Stimulated activated naive CD8-positive, alpha-beta T cell treated with anti-CD3 and anti-CD28 coated beads, Interleukin-15, Interleukin-2, amounts not matched to agents 100 ng/mL and 50 ng/mL, for 24 hours (primary cell): ENCODE results near the gene CATSPERD.
"Not testable (repeated sequence)": the region's sequence is repeated elsewhere in the genome, so short reads cannot be mapped to it uniquely, and the experiment has no call there.

Experiments
- H3K27ac Mint-ChIP-seq: one replicate; pipeline ENCODE4 v1.8.0; 2021; ENCODE audit warnings: mild to moderate bottlenecking, mixed read lengths
- H3K27me3 Mint-ChIP-seq: one replicate; pipeline ENCODE4 v1.8.0; 2021; ENCODE audit warnings: mixed read lengths
- H3K36me3 Mint-ChIP-seq: one replicate; pipeline ENCODE4 v1.8.0; 2021; ENCODE audit warnings: low read depth, mixed read lengths
- H3K4me1 Mint-ChIP-seq: one replicate; pipeline ENCODE4 v1.8.0; 2021; ENCODE audit warnings: low read depth, mixed read lengths
- H3K4me3 Mint-ChIP-seq: one replicate; pipeline ENCODE4 v1.8.0; 2021; ENCODE audit warnings: mild to moderate bottlenecking, mixed read lengths
- H3K9me3 Mint-ChIP-seq: one replicate; pipeline ENCODE4 v1.8.0; 2021; ENCODE audit warnings: mixed read lengths

The CATSPERD gene

DNA sequence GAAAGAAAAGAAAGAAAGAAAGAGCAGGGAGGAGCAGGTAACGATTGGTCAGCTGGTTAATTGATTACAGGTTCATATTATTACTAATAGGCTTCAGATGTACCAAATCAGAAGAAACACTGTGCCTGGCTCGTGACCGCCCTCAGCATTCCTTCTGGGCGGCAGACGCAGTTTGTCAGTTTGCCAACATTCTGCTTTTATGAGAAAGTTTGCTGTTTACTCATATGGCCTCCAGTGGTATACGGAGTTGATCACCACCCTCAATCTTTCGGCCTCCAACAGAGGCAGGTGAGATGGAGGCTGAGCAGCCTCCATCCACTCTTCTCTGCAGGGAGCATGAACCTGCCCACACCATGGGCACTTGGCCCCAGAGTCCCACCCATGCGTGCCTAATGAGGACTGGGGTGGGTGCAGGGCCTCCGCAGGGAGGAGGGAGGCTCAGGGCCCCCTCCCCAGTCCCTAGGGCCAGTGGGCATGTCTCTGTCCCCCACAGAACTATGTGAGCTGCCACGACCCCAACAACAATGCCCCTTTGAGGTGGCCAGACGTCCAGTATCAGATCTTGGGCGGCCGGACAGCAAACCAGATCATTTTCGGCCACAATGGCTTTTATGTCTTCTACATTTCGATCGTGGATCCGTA is 55.4 kb downstream of the CATSPERD start:
- H3K9me3 Mint-ChIP-seq = no peaks in the 10 kb centered on the region

GRCh38 chr19:5778402-5778801 is 58.0 kb downstream of the CATSPERD start:
- no peaks in the 10 kb centered on the region for H3K27me3 Mint-ChIP-seq
- no peak overlapping the region for H3K4me3 Mint-ChIP-seq
- H3K9me3 Mint-ChIP-seq = no peaks in the 10 kb centered on the region
- H3K36me3 Mint-ChIP-seq = no peaks in the 10 kb centered on the region
- no peak overlapping the region for H3K27ac Mint-ChIP-seq
- no peaks in the 10 kb centered on the region for H3K4me1 Mint-ChIP-seq

More for the DNA sequence above, 55.4 kb downstream of the CATSPERD start:
- Mint-ChIP-seq H3K27me3 (peaks cover 6% of the 10 kb centered on the region), H3K4me1 (no peaks in the 10 kb centered on the region), H3K27ac (no peak overlapping the region), H3K4me3 (no peak overlapping the region), H3K36me3 (no peaks in the 10 kb centered on the region)

- H3K27me3 Mint-ChIP-seq, H3K4me1 Mint-ChIP-seq, H3K27ac Mint-ChIP-seq, H3K9me3 Mint-ChIP-seq, H3K4me3 Mint-ChIP-seq, H3K36me3 Mint-ChIP-seq: not testable (repeated sequence)
Observed at GRCh38 chr19:5780916-5781315, 60.5 kb downstream of the CATSPERD start.

GRCh38 chr19:5782322-5782721 is 61.9 kb downstream of the CATSPERD start:
- Mint-ChIP-seq H3K4me3 (no peak overlapping the region), H3K9me3 (no peaks in the 10 kb centered on the region), H3K27me3 (no peaks in the 10 kb centered on the region), H3K27ac (no peak overlapping the region), H3K4me1 (peaks cover 4% of the 10 kb centered on the region), H3K36me3 (peaks cover 14% of the 10 kb centered on the region)

- H3K27me3 Mint-ChIP-seq = no peaks in the 10 kb centered on the region
- no peaks in the 10 kb centered on the region for H3K9me3 Mint-ChIP-seq
- H3K27ac Mint-ChIP-seq = no peak overlapping the region
- H3K36me3 Mint-ChIP-seq = peaks cover 19% of the 10 kb centered on the region
- H3K4me1 Mint-ChIP-seq = peaks cover 7% of the 10 kb centered on the region
- no peak overlapping the region for H3K4me3 Mint-ChIP-seq
Observed at GRCh38 chr19:5782945-5783919, 62.8 kb downstream of the CATSPERD start.

GRCh38 chr19:5784581-5785147 is 64.2 kb downstream of the CATSPERD start, which contains the start of gene PRR22:
PRR22 (minus strand) TSS chr19:5784746; CDS start chr19:5784660, 86 bp downstream.
- Mint-ChIP-seq H3K9me3 (no peaks in the 10 kb centered on the region), H3K27ac (no peak within 1 kb of the TSS), H3K27me3 (no peaks in the 10 kb centered on the region), H3K36me3 (peaks cover 29% of the 10 kb centered on the region), H3K4me3 (no peak within 1 kb of the TSS), H3K4me1 (peaks cover 12% of the 10 kb centered on the region)

GRCh38 chr19:5785423-5785822 is 65.0 kb downstream of the CATSPERD start:
- H3K4me1 Mint-ChIP-seq = peaks cover 20% of the 10 kb centered on the region
- H3K36me3 Mint-ChIP-seq = peaks cover 37% of the 10 kb centered on the region
- H3K27ac Mint-ChIP-seq = no peak overlapping the region
- no peaks in the 10 kb centered on the region for H3K9me3 Mint-ChIP-seq
- H3K4me3 Mint-ChIP-seq = no peak overlapping the region
- no peaks in the 10 kb centered on the region for H3K27me3 Mint-ChIP-seq

GRCh38 chr19:5786593-5787408 is 66.4 kb downstream of the CATSPERD start:
- peaks cover 27% of the 10 kb centered on the region for H3K4me1 Mint-ChIP-seq
- H3K9me3 Mint-ChIP-seq = no peaks in the 10 kb centered on the region
- H3K27ac Mint-ChIP-seq = no peak overlapping the region
- no peak overlapping the region for H3K4me3 Mint-ChIP-seq
- peaks cover 44% of the 10 kb centered on the region for H3K36me3 Mint-ChIP-seq
- no peaks in the 10 kb centered on the region for H3K27me3 Mint-ChIP-seq

GRCh38 chr19:5787409-5788182 is 67.2 kb downstream of the CATSPERD start:
- H3K4me3 Mint-ChIP-seq = peak overlapping the region; percentile 39
- H3K4me1 Mint-ChIP-seq = peaks cover 27% of the 10 kb centered on the region
- H3K27ac Mint-ChIP-seq = no peak overlapping the region
- H3K36me3 Mint-ChIP-seq = peaks cover 44% of the 10 kb centered on the region
- H3K9me3 Mint-ChIP-seq = no peaks in the 10 kb centered on the region
- H3K27me3 Mint-ChIP-seq = no peaks in the 10 kb centered on the region

GRCh38 chr19:5788422-5788821 is 68.0 kb downstream of the CATSPERD start:
- Mint-ChIP-seq H3K4me3 (peak overlapping the region; percentile 30), H3K27me3 (no peaks in the 10 kb centered on the region), H3K9me3 (no peaks in the 10 kb centered on the region), H3K4me1 (peaks cover 27% of the 10 kb centered on the region), H3K36me3 (peaks cover 44% of the 10 kb centered on the region), H3K27ac (no peak overlapping the region)

GRCh38 chr19:5789351-5789761 is 68.9 kb downstream of the CATSPERD start:
- Mint-ChIP-seq H3K36me3 (peaks cover 44% of the 10 kb centered on the region), H3K4me1 (peaks cover 27% of the 10 kb centered on the region), H3K27ac (no peak overlapping the region), H3K4me3 (peak overlapping the region; percentile 97), H3K27me3 (no peaks in the 10 kb centered on the region), H3K9me3 (no peaks in the 10 kb centered on the region)

- Mint-ChIP-seq H3K36me3 (peaks cover 44% of the 10 kb centered on the region), H3K4me3 (peak overlapping the region; percentile 97), H3K9me3 (no peaks in the 10 kb centered on the region), H3K27me3 (no peaks in the 10 kb centered on the region), H3K27ac (peak overlapping the region; percentile 100), H3K4me1 (peaks cover 27% of the 10 kb centered on the region)
Observed at GRCh38 chr19:5789886-5790558, 69.6 kb downstream of the CATSPERD start.
